Spinal cord (tissue), 10 donors: ENCODE results near the gene TOMM7. TPM values are rescaled to one million over a fixed set of nuclear protein-coding genes. Genes with fewer than 3 reads are reported as not detected.
A peak's percentile ranks its signal among the peaks of the same experiment; 100 is the strongest.

ENCODE experiments used
- DNase-seq, 6 donors: peaks; one replicate each; pipeline versions ENCODE4 v3.0.0 to v3.0.0-alpha.2; 2013 to 2015; ENCODE audit warnings: low spot score in 6 of 6, low read depth in 4 of 6
- H3K27ac ChIP-seq: one replicate; pipeline ENCODE4 v1.5.1; 2013; ENCODE audit warnings: low read depth, low read length, control low read depth
- H3K27me3 ChIP-seq: one replicate; pipeline ENCODE4 v1.6.1; 2013; ENCODE audit warnings: low read length; ENCODE audit not compliant: control insufficient read depth, insufficient read depth
- H3K36me3 ChIP-seq: one replicate; pipeline ENCODE4 v1.6.1; 2013; ENCODE audit warnings: low read length; ENCODE audit not compliant: control insufficient read depth, insufficient read depth
- H3K4me1 ChIP-seq: one replicate; pipeline ENCODE4 v1.6.1; 2013; ENCODE audit warnings: low read length; ENCODE audit not compliant: control insufficient read depth, insufficient read depth
- H3K4me3 ChIP-seq: one replicate; pipeline ENCODE4 v1.5.1; 2013; ENCODE audit warnings: low read depth, low read length, control low read depth
- H3K9me3 ChIP-seq: one replicate; pipeline ENCODE4 v1.6.1; 2013; ENCODE audit warnings: low read length; ENCODE audit not compliant: control insufficient read depth, insufficient read depth
- WGBS: methylation state at CpG from one replicate; pipeline ENCODE4 v1.1.5; 2013; ENCODE audit warnings: missing lambda C conversion rate; ENCODE audit not compliant: insufficient coverage; 5-methylcytosine and 5-hydroxymethylcytosine counted together
- polyA plus RNA-seq, 2 donors: library from polyadenylated mRNA; unstranded; fragments of 120-200 nt; gene quantifications; one replicate each; pipeline ENCODE4 v1.2.1, GENCODE V29; 2013; ENCODE audit not compliant: insufficient read length in 2 of 2
- total RNA-seq, 2 donors: library from RNA; depleted of rRNA in 1 of 2; stranded (reverse); fragments of 120-200 nt in 1 of 2; fragments of >200 nt in 1 of 2; gene quantifications; one replicate each; pipeline versions ENCODE4 v1.2.3 to v1.2.4, GENCODE V29; 2013 to 2014
- donor health status: healthy.

The TOMM7 gene
- total and polyA plus RNA-seq, 4 donors = 110 to 539 (median 462) TPM

DNA sequence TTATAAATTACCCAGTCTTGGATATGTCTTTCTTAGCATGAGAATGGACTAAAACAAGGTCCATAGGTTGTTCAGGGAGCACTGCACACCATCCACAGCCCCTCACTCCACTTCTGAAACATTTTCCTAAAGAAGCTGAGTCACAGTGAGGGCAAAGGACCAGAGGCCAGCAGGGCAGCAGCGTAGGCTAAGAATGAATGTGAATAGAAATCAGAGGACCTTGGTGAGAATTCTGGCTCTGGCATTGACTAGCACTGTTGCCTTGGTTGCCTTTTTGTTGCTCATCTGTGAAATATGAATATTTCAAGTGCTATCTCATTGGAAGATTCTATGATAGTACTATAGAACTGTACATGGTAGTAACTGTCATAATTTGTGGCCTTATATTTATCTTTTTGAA lies 41.7 kb upstream of the TOMM7 start:
- Histone ChIP-seq H3K36me3 (no peaks in the 10 kb centered on the region), H3K4me3 (no peak overlapping the region), H3K9me3 (no peaks in the 10 kb centered on the region), H3K27me3 (no peaks in the 10 kb centered on the region), H3K27ac (no peak overlapping the region), H3K4me1 (no peaks in the 10 kb centered on the region)
- WGBS = 100% methylated on average over 1 of the region's 1 CpG
- DNase-seq = no peak

DNA sequence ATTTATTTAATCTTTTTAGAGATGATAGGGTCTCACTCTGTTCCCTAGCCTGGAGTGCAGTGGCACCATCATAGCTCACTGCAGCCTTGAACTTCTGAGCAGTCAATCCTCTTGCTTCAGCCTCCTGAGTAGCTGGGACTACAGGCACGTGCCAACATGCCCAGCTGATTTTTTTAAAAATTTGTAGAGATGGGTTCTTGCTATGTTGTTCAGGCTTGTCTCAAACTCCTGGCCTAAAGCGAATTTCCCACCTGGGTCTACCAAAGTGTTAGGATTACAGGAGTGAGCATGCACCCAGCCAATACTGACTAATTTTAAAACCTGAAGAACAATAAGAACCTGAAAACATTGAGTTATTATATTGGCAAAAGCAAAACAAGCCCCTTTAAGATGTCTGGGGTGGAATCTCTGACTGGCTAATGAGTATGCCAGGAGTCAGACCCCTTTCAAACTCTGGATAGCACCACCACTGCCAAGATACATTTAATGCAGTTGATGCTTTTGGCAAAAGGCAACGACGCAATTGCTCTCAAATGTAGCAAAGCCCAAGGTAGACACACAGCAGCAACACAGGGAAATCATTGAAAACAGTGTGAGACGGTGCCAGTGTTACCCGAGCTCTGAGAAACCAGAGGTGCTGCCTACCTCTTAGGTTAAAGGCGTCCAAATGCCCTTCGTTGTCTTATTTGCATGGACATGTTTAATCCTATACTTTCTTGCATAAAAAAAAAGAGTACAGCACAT lies 40.7 kb upstream of the TOMM7 start:
- no peak for DNase-seq
- H3K4me3 ChIP-seq = no peak overlapping the region
- H3K27ac ChIP-seq = no peak overlapping the region
- no peaks in the 10 kb centered on the region for H3K4me1 ChIP-seq
- no peaks in the 10 kb centered on the region for H3K27me3 ChIP-seq
- H3K9me3 ChIP-seq = no peaks in the 10 kb centered on the region
- H3K36me3 ChIP-seq = no peaks in the 10 kb centered on the region
- WGBS = 75% methylated on average over 3 of the region's 8 CpGs

DNA sequence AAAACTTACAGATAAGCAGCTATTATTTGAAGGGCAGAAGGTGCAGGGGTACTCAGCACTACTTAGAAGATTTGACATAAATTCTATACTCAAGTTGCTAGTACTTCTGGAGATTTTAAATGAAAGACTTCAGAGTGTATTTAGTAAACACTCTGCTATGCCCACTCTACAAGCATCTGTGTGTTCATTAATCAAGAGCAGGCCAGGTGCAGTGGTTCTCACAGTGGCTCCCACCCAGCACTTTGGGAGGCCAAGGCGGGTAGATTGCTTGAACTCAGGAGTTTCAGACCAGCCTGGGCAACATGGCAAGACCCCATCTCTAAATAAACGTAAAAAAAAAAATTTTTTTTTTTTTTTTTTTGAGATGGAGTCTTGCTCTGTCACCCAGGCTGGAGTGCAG lies 38.9 kb upstream of the TOMM7 start:
- H3K27me3 ChIP-seq = no peaks in the 10 kb centered on the region
- no peak for DNase-seq
- WGBS = no CpG with 5 or more reads among the region's 2 CpGs
- no peak overlapping the region for H3K4me3 ChIP-seq
- no peak overlapping the region for H3K27ac ChIP-seq
- no peaks in the 10 kb centered on the region for H3K4me1 ChIP-seq
- H3K9me3 ChIP-seq = no peaks in the 10 kb centered on the region
- H3K36me3 ChIP-seq = no peaks in the 10 kb centered on the region

DNA sequence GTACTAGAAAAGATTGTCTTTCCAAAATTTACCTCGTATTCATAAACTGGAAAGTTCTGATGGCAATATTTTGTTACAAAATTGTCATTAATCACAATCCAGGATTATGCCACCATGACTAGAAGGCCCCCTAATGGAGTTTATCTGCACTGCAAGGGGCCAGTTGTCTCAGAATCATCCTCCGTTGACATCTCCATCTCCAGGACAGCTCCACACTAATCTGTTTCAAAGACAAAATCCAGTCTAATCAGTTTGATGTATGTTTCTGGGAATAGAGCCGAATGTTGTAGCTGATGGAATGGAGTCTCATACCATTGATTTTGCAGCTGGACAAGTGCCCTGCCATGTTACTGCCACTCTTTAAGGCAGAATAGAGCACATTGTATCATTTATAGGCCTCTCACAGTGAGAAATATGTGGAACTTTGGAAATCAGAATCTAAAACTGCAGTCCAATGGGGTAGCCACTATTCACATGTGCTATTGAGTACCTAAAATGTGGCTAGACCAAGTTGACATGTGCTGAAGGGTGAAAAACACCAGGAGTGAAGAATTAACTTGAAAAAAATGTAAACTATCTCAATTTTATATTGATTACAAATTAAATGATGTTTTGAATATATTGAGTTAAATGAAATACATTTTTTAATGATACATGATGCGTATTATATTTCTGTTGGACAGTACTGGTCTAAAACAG lies 38.3 kb upstream of the TOMM7 start:
- H3K4me1 ChIP-seq = no peaks in the 10 kb centered on the region
- WGBS = no CpG with 5 or more reads among the region's 4 CpGs
- H3K27ac ChIP-seq = no peak overlapping the region
- peak in 1 of 6 donors; percentile 17 for DNase-seq
- no peaks in the 10 kb centered on the region for H3K9me3 ChIP-seq
- no peaks in the 10 kb centered on the region for H3K27me3 ChIP-seq
- H3K36me3 ChIP-seq = no peaks in the 10 kb centered on the region
- H3K4me3 ChIP-seq = no peak overlapping the region

DNA sequence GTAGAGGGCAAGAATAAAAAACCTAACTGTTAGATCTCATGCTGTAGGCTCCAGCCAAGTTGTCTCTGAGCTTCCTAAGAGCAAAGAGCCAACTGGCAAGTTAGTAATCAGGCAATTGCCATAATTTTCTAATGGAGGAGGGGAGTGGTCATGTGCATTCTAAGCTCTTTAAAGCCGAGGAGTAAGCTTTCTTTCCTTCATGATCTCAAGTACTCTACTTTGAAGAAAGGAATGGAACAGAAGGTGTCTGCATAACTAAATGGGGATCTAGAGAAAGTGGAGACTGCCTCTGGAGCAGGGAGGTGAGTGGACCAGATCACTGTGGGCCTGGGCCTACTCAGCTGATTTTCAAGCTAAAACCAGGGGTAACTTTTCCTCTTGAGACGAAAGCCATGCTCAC lies 37.7 kb upstream of the TOMM7 start:
- Histone ChIP-seq H3K4me1 (peaks cover 3% of the 10 kb centered on the region), H3K4me3 (no peak overlapping the region), H3K36me3 (no peaks in the 10 kb centered on the region), H3K27me3 (peaks cover 3% of the 10 kb centered on the region), H3K9me3 (no peaks in the 10 kb centered on the region), H3K27ac (no peak overlapping the region)
- DNase-seq = no peak
- no CpG with 5 or more reads among the region's 2 CpGs for WGBS

DNA sequence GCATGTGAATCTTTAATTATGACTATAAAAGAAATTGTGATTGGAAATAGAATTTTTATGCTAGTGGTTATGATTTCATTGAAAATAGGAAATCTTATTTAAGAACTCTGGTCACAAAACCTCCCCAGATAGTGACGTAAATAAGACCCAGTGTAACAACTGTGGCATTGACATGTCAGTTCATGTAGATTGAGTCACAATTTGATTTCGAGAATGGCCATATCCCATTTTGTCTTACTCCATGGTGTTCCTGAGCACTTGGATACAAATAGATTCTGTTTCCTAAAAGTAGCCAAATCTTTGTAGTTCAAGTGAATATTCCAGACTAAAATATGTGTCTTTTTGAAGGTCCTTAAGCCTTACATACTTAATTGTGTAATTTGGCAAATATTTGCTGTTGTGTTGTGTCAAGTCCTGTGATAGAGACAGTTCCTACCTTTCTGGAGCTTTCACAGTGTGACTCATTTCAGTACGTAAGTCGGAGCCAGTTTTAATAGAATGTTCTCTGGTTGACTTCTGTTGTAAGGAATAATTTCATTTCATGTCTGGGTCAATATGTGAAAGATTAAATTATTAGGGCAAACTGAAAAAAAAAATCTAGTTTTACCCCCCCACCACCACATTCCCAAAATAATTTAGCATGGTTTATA lies 37.1 kb upstream of the TOMM7 start:
- Histone ChIP-seq H3K4me1 (peaks cover 5% of the 10 kb centered on the region), H3K36me3 (no peaks in the 10 kb centered on the region), H3K4me3 (no peak overlapping the region), H3K9me3 (no peaks in the 10 kb centered on the region), H3K27ac (no peak overlapping the region), H3K27me3 (peaks cover 7% of the 10 kb centered on the region)
- 100% methylated on average over 2 of the region's 4 CpGs for WGBS
- DNase-seq = no peak

DNA sequence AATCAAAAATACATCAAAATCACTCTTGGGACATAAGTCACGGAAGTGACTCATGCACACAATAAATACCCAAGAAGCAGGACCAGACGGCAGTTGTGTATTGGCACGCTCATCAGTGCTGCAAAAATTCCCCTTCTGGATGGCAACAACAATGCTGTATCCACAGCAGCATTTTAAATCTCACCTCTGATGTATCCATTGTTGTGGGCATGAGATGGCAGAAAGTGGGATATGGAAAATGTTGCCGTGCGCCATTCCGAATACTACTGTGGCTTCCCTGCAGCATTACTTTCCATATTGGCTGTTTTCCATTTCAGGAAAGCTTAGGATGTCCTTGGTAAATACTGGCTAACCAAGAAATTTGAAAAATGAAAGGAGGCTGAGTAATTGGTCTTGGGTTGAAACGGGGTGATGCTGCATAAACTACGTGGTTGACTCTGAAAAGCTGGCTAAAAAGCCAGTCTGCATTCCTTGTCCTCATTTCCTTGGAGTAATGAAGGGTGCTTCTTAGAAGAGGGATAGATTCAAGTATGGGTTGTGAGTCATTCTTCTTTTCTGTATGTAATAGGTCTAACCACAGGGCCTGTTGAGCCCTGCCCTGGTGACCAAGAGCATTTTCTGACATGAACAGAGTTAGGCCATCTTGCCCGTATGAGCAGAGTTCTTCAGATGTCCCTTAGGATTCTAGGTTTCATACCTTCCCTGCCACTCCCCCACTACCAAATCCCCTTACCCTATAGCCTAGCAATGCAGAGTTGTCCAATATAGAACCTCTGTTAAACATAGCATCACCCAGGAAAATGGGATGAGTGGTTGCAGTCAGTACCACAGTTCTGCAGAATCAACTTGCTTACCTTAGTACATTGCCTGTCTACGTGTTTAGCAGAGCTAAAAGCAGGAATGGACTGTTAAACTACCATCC lies 36.3 kb upstream of the TOMM7 start:
- Histone ChIP-seq H3K27ac (no peak overlapping the region), H3K4me3 (no peak overlapping the region), H3K36me3 (no peaks in the 10 kb centered on the region), H3K27me3 (peaks cover 15% of the 10 kb centered on the region), H3K4me1 (peaks cover 13% of the 10 kb centered on the region), H3K9me3 (no peaks in the 10 kb centered on the region)
- no peak for DNase-seq
- 84% methylated on average over 5 of the region's 10 CpGs for WGBS

DNA sequence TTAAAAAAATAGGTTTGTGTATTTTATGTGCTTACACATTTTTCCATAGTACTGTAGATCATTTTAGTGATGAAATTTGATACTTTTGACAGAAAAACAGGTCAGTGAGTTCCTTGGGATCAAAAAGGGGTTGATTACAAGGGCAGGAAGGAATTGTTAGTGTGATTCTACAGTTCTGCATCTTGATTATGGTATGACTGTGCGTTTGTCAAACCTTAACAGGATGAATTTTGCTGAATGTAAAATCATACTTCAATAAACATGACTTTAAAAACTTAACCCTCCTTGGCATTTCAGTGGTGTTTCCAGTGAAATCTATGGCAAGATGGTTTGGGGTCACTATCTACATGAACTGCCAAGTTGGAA lies 35.6 kb upstream of the TOMM7 start:
- H3K9me3 ChIP-seq = no peaks in the 10 kb centered on the region
- no peak overlapping the region for H3K27ac ChIP-seq
- no peaks in the 10 kb centered on the region for H3K36me3 ChIP-seq
- WGBS = no CpG with 5 or more reads among the region's 1 CpG
- no peak overlapping the region for H3K4me3 ChIP-seq
- peaks cover 13% of the 10 kb centered on the region for H3K4me1 ChIP-seq
- no peak for DNase-seq
- peaks cover 15% of the 10 kb centered on the region for H3K27me3 ChIP-seq

DNA sequence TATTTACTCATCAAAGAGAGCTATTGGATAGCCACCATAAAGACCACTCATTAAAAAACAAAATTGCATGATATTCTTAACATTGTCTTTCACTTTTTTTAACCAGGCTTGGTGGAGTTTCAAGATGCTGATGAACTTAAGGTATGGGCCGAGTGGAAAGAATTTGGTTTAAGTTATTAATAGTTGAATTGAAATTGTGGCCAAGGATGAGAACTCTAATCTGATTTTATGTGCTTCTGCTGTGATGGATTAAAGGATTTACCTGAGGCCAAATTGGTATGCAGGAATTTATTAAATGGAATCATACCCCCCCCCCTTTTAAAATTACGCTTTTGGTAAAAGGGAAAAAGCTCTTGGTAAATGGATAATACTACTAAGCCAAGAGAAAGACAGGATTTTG lies 33.8 kb upstream of the TOMM7 start:
- H3K9me3 ChIP-seq = no peaks in the 10 kb centered on the region
- WGBS = no CpG with 5 or more reads among the region's 2 CpGs
- H3K4me1 ChIP-seq = peaks cover 13% of the 10 kb centered on the region
- DNase-seq = no peak
- H3K4me3 ChIP-seq = no peak overlapping the region
- no peaks in the 10 kb centered on the region for H3K36me3 ChIP-seq
- H3K27me3 ChIP-seq = peaks cover 15% of the 10 kb centered on the region
- H3K27ac ChIP-seq = no peak overlapping the region
